HL-60 (cell line): ENCODE results near the gene STX18.
"Not testable (repeated sequence)": the region's sequence is repeated elsewhere in the genome, so short reads cannot be mapped to it uniquely, and the experiment has no call there.

Experiments
- DNase-seq, 2 experiments: peaks; one replicate each; pipeline ENCODE4 v3.0.0-alpha.2; 2010 to 2020; ENCODE audit warnings: low read depth in 1 of 2, low spot score in 1 of 2
- H3K27ac ChIP-seq: fragments of 250-450 bp; sonication (Bioruptor Pico); replicated peaks from 2 replicates; pipeline ENCODE4 v1.5.1; 2020; ENCODE audit warnings: mild to moderate bottlenecking, moderate library complexity
- H3K27me3 ChIP-seq: fragments of 250-450 bp; sonication (Bioruptor Pico); 2 replicates; pipeline ENCODE4 v1.5.1; 2021; ENCODE audit warnings: mild to moderate bottlenecking, moderate library complexity; ENCODE audit not compliant: insufficient read depth, poor library complexity, severe bottlenecking
- H3K4me3 ChIP-seq: replicated peaks from 2 replicates; pipeline ENCODE4 v1.5.1; 2011; ENCODE audit warnings: mild to moderate bottlenecking, control low read depth, low read length; ENCODE audit not compliant: insufficient read depth
- GABPA ChIP-seq: IDR thresholded peaks from 2 replicates; pipeline ENCODE4 v1.6.1; 2012; ENCODE audit warnings: low read depth
- POLR2AphosphoS5 ChIP-seq: IDR thresholded peaks from 2 replicates; pipeline ENCODE4 v1.6.1; 2012; ENCODE audit warnings: low read depth
- SPI1 ChIP-seq: IDR thresholded peaks from 2 replicates; pipeline ENCODE4 v1.6.1; 2012; ENCODE audit warnings: low read depth, mild to moderate bottlenecking, borderline replicate concordance
- TF ChIP-seq, protein P1 (sequence below): IDR thresholded peaks from one replicate; pipeline ENCODE4 v1.5.1; 2011; ENCODE audit warnings: low read length, control low read depth, inconsistent platforms; ENCODE audit not compliant: insufficient read depth
- TF ChIP-seq, protein P2 (sequence below): IDR thresholded peaks from 2 replicates; pipeline ENCODE4 v1.6.1; 2012; ENCODE audit warnings: low read depth; ENCODE audit not compliant: insufficient replicate concordance

The STX18 gene

DNA sequence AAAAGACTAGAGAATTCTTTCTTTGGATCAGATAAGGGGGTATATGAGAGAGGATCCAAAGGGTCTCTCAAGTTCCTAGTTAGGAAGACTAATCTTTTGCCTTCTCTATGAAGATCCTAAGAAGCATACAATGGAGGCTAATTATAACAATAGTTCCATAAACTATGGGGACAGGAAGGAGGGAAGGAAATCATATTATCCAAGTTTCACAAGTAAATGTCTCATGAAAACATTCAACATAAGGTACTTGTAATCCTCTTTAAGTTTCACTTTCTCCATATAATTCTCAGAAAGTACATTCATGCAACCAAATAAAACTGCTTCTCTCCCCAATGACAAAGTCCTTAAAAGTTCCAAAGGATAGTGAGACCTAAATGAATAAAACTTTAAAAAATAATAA, 27.1 kb downstream of the STX18 start:
- TF ChIP-seq, protein P1, sequence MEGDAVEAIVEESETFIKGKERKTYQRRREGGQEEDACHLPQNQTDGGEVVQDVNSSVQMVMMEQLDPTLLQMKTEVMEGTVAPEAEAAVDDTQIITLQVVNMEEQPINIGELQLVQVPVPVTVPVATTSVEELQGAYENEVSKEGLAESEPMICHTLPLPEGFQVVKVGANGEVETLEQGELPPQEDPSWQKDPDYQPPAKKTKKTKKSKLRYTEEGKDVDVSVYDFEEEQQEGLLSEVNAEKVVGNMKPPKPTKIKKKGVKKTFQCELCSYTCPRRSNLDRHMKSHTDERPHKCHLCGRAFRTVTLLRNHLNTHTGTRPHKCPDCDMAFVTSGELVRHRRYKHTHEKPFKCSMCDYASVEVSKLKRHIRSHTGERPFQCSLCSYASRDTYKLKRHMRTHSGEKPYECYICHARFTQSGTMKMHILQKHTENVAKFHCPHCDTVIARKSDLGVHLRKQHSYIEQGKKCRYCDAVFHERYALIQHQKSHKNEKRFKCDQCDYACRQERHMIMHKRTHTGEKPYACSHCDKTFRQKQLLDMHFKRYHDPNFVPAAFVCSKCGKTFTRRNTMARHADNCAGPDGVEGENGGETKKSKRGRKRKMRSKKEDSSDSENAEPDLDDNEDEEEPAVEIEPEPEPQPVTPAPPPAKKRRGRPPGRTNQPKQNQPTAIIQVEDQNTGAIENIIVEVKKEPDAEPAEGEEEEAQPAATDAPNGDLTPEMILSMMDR, result no peak
- TF ChIP-seq SPI1 (no peak), GABPA (no peak), POLR2AphosphoS5 (no peak)
- TF ChIP-seq, protein P2, sequence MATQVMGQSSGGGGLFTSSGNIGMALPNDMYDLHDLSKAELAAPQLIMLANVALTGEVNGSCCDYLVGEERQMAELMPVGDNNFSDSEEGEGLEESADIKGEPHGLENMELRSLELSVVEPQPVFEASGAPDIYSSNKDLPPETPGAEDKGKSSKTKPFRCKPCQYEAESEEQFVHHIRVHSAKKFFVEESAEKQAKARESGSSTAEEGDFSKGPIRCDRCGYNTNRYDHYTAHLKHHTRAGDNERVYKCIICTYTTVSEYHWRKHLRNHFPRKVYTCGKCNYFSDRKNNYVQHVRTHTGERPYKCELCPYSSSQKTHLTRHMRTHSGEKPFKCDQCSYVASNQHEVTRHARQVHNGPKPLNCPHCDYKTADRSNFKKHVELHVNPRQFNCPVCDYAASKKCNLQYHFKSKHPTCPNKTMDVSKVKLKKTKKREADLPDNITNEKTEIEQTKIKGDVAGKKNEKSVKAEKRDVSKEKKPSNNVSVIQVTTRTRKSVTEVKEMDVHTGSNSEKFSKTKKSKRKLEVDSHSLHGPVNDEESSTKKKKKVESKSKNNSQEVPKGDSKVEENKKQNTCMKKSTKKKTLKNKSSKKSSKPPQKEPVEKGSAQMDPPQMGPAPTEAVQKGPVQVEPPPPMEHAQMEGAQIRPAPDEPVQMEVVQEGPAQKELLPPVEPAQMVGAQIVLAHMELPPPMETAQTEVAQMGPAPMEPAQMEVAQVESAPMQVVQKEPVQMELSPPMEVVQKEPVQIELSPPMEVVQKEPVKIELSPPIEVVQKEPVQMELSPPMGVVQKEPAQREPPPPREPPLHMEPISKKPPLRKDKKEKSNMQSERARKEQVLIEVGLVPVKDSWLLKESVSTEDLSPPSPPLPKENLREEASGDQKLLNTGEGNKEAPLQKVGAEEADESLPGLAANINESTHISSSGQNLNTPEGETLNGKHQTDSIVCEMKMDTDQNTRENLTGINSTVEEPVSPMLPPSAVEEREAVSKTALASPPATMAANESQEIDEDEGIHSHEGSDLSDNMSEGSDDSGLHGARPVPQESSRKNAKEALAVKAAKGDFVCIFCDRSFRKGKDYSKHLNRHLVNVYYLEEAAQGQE, result no peak
- no peak for DNase-seq

DNA sequence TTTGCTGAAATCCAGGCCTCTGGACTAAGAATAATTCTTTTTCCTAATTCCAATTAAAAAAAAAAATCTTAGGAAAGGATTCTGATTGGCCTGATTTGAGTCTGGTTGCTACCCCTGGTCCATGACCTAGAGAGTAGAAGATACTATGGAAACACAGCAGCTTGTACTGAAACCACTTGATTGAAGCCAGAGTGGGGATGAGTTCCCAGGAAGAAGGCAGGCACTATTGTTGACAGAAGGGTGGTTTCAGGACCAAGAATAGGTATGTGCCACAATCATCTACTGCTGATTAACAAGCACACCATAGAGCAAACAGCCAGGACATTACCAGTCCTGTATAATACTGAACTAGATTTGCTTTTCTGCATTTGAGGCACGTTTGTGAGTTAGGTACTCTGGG, 29.6 kb downstream of the STX18 start:
- no peak for DNase-seq
- Histone ChIP-seq H3K27ac (no peak overlapping the region), H3K27me3 (no peaks in the 10 kb centered on the region), H3K4me3 (no peak overlapping the region)
- TF ChIP-seq POLR2AphosphoS5 (no peak), GABPA (no peak), SPI1 (no peak)
- TF ChIP-seq, protein P1, result no peak
- TF ChIP-seq, protein P2, result no peak

More for the DNA sequence above, 27.1 kb downstream of the STX18 start:
- Histone ChIP-seq H3K27me3 (no peaks in the 10 kb centered on the region), H3K4me3 (no peak overlapping the region), H3K27ac (no peak overlapping the region)

DNA sequence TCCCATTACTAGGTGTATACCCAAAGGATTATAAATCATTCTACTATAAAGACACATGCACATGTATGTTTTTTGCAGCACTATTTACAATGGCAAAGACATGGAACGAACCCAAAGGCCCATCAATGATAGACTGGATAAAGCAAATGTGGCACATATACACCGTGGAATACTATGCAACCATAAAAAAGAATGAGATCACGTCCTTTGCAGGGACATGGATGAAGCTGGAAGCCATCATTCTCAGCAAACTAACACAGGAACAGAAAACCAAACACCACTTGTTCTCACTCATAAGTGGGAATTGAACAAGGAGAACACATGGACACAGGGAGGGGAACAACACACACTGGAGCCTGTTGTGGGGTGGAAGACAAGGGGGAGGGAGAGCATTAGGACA, 31.2 kb downstream of the STX18 start:
- H3K27me3 ChIP-seq, H3K4me3 ChIP-seq, DNase-seq, H3K27ac ChIP-seq: not testable (repeated sequence)

- Histone ChIP-seq H3K27ac (no peak overlapping the region), H3K27me3 (no peaks in the 10 kb centered on the region), H3K4me3 (no peak overlapping the region)
- TF ChIP-seq GABPA (no peak), SPI1 (no peak), POLR2AphosphoS5 (no peak)
- TF ChIP-seq, protein P1, result no peak
- TF ChIP-seq, protein P2, result no peak
- no peak for DNase-seq
Measured at GRCh38 chr4:4509521-4509920, 32.3 kb downstream of the STX18 start.
